Measurements from ENCODE around the gene BCORL1. TPM values are rescaled to one million over a fixed set of nuclear protein-coding genes. Genes with fewer than 3 reads are reported as not detected.

The BCORL1 gene
- total RNA-seq, 1 experiment from 2014 or later: 32.2 TPM

DNA sequence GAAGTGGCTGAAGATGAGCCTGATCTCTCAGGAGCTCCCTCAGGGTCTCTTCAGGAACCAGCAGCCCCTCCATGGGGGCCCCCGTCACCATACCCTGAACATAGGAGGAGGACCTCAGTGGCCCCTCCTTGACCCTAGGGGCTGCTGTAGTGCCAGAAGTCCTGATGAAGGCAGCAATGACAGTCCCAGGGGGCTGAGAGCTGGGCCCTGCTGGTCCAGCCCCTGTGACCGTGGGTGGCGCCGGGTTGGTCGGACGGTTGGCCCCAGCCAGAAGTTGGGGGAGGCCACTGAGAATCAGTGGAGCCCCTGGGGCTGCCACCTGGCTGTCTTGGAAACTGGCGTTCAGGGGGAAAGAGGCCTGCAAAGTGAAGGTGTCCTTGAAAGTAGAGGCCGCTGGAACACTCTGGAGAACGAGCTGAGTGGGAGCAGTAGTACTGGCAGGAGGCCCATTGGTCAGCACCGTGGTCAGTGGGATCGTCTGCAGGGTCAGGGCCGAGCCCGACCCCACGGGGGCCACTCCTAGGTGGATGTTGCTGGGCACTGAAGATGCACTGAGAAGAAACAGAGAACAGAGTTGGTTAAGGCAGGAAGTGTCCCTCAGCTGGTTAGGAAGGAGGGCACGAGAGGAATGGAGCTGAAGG, 84.7 kb downstream of the BCORL1 start:
- no peak overlapping the region for H3K27ac ChIP-seq
- no peaks in the 10 kb centered on the region for H3K9me2 ChIP-seq (ENCODE audit: insufficient read depth)
- no TSS peak for BruUV-seq (replicated peaks)
- no peaks in the 10 kb centered on the region for H3K79me2 ChIP-seq (ENCODE audit: low read depth)
- H3K36me3 ChIP-seq (ENCODE audit: low read depth): 0 out of 2 replicates have a peak, but pooled peaks cover 9% of the 10 kb centered on the region
- H2AFZ ChIP-seq: no peak overlapping the region
- CTCF ChIA-PET: no interaction called here
- H3K4me3 ChIP-seq: no peak overlapping the region
- no peak overlapping the region for H3K4me2 ChIP-seq
- no peak for DNase-seq
- H3K9me3 ChIP-seq (ENCODE audit: insufficient read depth, low read depth): no peaks in the 10 kb centered on the region
- POLR2A ChIA-PET (ENCODE audit: unreplicated experiment): no interaction called here
- TF ChIP-seq EZH2 (IDR thresholded peaks at IDR 0.05; ENCODE audit: low read depth): no peak
- TF ChIP-seq, protein P1, sequence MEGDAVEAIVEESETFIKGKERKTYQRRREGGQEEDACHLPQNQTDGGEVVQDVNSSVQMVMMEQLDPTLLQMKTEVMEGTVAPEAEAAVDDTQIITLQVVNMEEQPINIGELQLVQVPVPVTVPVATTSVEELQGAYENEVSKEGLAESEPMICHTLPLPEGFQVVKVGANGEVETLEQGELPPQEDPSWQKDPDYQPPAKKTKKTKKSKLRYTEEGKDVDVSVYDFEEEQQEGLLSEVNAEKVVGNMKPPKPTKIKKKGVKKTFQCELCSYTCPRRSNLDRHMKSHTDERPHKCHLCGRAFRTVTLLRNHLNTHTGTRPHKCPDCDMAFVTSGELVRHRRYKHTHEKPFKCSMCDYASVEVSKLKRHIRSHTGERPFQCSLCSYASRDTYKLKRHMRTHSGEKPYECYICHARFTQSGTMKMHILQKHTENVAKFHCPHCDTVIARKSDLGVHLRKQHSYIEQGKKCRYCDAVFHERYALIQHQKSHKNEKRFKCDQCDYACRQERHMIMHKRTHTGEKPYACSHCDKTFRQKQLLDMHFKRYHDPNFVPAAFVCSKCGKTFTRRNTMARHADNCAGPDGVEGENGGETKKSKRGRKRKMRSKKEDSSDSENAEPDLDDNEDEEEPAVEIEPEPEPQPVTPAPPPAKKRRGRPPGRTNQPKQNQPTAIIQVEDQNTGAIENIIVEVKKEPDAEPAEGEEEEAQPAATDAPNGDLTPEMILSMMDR (conservative IDR thresholded peaks at IDR 0.05): no peak
- no peaks in the 10 kb centered on the region for H3K4me1 ChIP-seq (replicated peaks; ENCODE audit: insufficient read depth)
- intact Hi-C loops (cut with micrococcal nuclease; ENCODE audit: unreplicated experiment): loop anchor here (10.0 kb wide), 1 partner anchor 848 kb away; no protein-coding TSS in a partner anchor
- no peaks in the 10 kb centered on the region for H4K20me1 ChIP-seq (ENCODE audit: insufficient read depth)
- peaks cover 13% of the 10 kb centered on the region; the same call in 1 of the 2 replicates for H3F3A ChIP-seq (ENCODE audit: insufficient read depth, low read depth)
- no peaks in the 10 kb centered on the region for H3K27me3 ChIP-seq (ENCODE audit: insufficient read depth, low read depth)

- peaks cover 14% of the 10 kb centered on the region; the same call in 1 of the 2 replicates for H3K36me3 ChIP-seq (ENCODE audit: low read depth)
- no peaks in the 10 kb centered on the region; the same call in 1 of the 2 replicates for H3K79me2 ChIP-seq (ENCODE audit: low read depth)
- intact Hi-C loops (cut with micrococcal nuclease; ENCODE audit: unreplicated experiment): no loop called here
- no peak overlapping the region for H3K27ac ChIP-seq
- H4K20me1 ChIP-seq (ENCODE audit: insufficient read depth): peaks cover under 1% of the 10 kb centered on the region; the same call in 1 of the 2 replicates
- no peaks in the 10 kb centered on the region for H3K27me3 ChIP-seq (ENCODE audit: insufficient read depth, low read depth)
- ChIA-PET CTCF (no interaction called here), POLR2A (ENCODE audit: unreplicated experiment) (no interaction called here)
- H3K4me3 ChIP-seq: no peak overlapping the region
- no peaks in the 10 kb centered on the region for H3K4me1 ChIP-seq (replicated peaks; ENCODE audit: insufficient read depth)
- BruUV-seq (replicated peaks): no TSS peak
- TF ChIP-seq EZH2 (IDR thresholded peaks at IDR 0.05; ENCODE audit: low read depth): no peak
- TF ChIP-seq, protein P1 (conservative IDR thresholded peaks at IDR 0.05): no peak
- no peak overlapping the region for H2AFZ ChIP-seq
- no peak overlapping the region for H3K4me2 ChIP-seq
- H3F3A ChIP-seq (ENCODE audit: insufficient read depth, low read depth): no peaks in the 10 kb centered on the region
- no peak for DNase-seq
- H3K9me3 ChIP-seq (ENCODE audit: insufficient read depth, low read depth): no peaks in the 10 kb centered on the region
- H3K9me2 ChIP-seq (ENCODE audit: insufficient read depth): no peaks in the 10 kb centered on the region
Observed at GRCh38 chrX:130071611-130072344, 89.3 kb downstream of the BCORL1 start.

- CTCF ChIA-PET: no interaction called here
- DNase-seq: no peak
- Histone ChIP-seq H3K4me3 (no peak overlapping the region), H3K36me3 (ENCODE audit: low read depth) (peaks cover 14% of the 10 kb centered on the region; the same call in 1 of the 2 replicates), H2AFZ (no peak overlapping the region), H3F3A (ENCODE audit: insufficient read depth, low read depth) (no peaks in the 10 kb centered on the region), H3K79me2 (ENCODE audit: low read depth) (no peaks in the 10 kb centered on the region; the same call in 1 of the 2 replicates), H3K9me2 (ENCODE audit: insufficient read depth) (no peaks in the 10 kb centered on the region), H3K4me1 (replicated peaks; ENCODE audit: insufficient read depth) (no peaks in the 10 kb centered on the region), H4K20me1 (ENCODE audit: insufficient read depth) (peaks cover 6% of the 10 kb centered on the region), H3K27ac (no peak overlapping the region), H3K4me2 (no peak overlapping the region), H3K9me3 (ENCODE audit: insufficient read depth, low read depth) (no peaks in the 10 kb centered on the region), H3K27me3 (ENCODE audit: insufficient read depth, low read depth) (no peaks in the 10 kb centered on the region)
- intact Hi-C loops (cut with micrococcal nuclease; ENCODE audit: unreplicated experiment): no loop called here
- BruUV-seq (replicated peaks): no TSS peak
- POLR2A ChIA-PET (ENCODE audit: unreplicated experiment): no interaction called here
- no peak for TF ChIP-seq EZH2 (IDR thresholded peaks at IDR 0.05; ENCODE audit: low read depth)
- TF ChIP-seq, protein P1 (conservative IDR thresholded peaks at IDR 0.05): no peak
Observed at GRCh38 chrX:130072345-130072740, 89.9 kb downstream of the BCORL1 start.
